Keratinocyte (primary cell): Measurements from ENCODE around the gene SDK1.

Experiments used
- EZH2 ChIP-seq: IDR thresholded peaks from one replicate; pipeline ENCODE4 v1.6.1; 2012; ENCODE audit warnings: inconsistent platforms, mild to moderate bottlenecking, low read length, moderate library complexity
- TF ChIP-seq, protein P1 (sequence below), 3 experiments: IDR thresholded peaks in 1 of 3; conservative IDR thresholded peaks in 1 of 3; optimal IDR thresholded peaks in 1 of 3; 2 replicates in 2 of 3; 3 replicates in 1 of 3; pipeline versions ENCODE3 to v1.5.1; 2011; ENCODE audit warnings: low read length in 3 of 3, mild to moderate bottlenecking in 3 of 3, moderate library complexity in 2 of 3, control low read depth in 1 of 3, inconsistent platforms in 1 of 3; ENCODE audit not compliant: insufficient read depth in 2 of 3; ENCODE audit errors: extremely low read depth in 1 of 3

DNA sequence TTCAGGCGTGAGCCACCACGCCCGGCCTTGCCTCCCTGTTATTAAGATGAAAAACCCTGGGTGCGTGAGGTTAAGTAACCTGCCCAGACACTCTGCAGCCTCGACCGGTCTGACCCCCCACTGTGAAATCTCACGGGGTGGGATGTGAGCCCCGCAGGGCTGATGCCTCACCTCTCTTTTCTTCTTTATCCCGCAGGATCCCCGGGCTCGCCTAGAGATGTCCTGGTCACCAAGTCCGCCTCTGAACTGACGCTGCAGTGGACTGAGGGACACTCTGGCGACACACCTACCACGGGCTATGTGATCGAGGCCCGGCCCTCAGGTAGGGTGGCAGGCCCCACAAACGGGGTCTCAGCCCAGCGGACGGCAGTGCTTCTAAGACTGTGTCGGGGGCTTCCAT is 920.0 kb downstream of the SDK1 start:
- TF ChIP-seq, protein P1, sequence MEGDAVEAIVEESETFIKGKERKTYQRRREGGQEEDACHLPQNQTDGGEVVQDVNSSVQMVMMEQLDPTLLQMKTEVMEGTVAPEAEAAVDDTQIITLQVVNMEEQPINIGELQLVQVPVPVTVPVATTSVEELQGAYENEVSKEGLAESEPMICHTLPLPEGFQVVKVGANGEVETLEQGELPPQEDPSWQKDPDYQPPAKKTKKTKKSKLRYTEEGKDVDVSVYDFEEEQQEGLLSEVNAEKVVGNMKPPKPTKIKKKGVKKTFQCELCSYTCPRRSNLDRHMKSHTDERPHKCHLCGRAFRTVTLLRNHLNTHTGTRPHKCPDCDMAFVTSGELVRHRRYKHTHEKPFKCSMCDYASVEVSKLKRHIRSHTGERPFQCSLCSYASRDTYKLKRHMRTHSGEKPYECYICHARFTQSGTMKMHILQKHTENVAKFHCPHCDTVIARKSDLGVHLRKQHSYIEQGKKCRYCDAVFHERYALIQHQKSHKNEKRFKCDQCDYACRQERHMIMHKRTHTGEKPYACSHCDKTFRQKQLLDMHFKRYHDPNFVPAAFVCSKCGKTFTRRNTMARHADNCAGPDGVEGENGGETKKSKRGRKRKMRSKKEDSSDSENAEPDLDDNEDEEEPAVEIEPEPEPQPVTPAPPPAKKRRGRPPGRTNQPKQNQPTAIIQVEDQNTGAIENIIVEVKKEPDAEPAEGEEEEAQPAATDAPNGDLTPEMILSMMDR (optimal IDR thresholded peaks at IDR 0.05 in 1 of 3, IDR thresholded peaks at IDR 0.05 in 1 of 3, conservative IDR thresholded peaks at IDR 0.05 in 1 of 3; ENCODE audit: extremely low read depth in 1 of 3, insufficient read depth in 2 of 3, low read length in 3 of 3): no peak
- TF ChIP-seq EZH2: no peak
